Measurements from ENCODE around the gene VNN1. TPM values are rescaled to one million over a fixed set of nuclear protein-coding genes. Genes with fewer than 3 reads are reported as not detected.
A peak's percentile ranks its signal among the peaks of the same experiment; 100 is the strongest.

The VNN1 gene
- total and polyA plus RNA-seq, 8 donors: 0.25 to 10.0 (median 0.49) TPM

- Histone ChIP-seq H3K36me3 (peaks cover 0 to 5% of the 10 kb centered on the region in 2 donors), H3K4me1 (peaks cover 0 to 50% of the 10 kb centered on the region in 2 donors), H3K27ac (peak overlapping the region in 1 of 2 donors; percentile 78), H3K9me3 (no peaks in the 10 kb centered on the region), H3K4me3 (no peak overlapping the region), H3K27me3 (no peaks in the 10 kb centered on the region)
- TF ChIP-seq, protein P1, sequence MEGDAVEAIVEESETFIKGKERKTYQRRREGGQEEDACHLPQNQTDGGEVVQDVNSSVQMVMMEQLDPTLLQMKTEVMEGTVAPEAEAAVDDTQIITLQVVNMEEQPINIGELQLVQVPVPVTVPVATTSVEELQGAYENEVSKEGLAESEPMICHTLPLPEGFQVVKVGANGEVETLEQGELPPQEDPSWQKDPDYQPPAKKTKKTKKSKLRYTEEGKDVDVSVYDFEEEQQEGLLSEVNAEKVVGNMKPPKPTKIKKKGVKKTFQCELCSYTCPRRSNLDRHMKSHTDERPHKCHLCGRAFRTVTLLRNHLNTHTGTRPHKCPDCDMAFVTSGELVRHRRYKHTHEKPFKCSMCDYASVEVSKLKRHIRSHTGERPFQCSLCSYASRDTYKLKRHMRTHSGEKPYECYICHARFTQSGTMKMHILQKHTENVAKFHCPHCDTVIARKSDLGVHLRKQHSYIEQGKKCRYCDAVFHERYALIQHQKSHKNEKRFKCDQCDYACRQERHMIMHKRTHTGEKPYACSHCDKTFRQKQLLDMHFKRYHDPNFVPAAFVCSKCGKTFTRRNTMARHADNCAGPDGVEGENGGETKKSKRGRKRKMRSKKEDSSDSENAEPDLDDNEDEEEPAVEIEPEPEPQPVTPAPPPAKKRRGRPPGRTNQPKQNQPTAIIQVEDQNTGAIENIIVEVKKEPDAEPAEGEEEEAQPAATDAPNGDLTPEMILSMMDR (IDR thresholded peaks at IDR 0.05): no peak
- ATAC-seq (no peak), DNase-seq (no peak)
- intact Hi-C loops (cut with DNase I): no loop called here
Measured at GRCh38 chr6:132746048-132746447, 32.2 kb upstream of the VNN1 start.

GRCh38 chr6:132742495-132742894 lies 28.6 kb upstream of the VNN1 start:
- no peaks in the 10 kb centered on the region for H3K27me3 ChIP-seq
- DNase-seq: peak in 1 of 4 donors; percentile 36
- no peak overlapping the region for H3K4me3 ChIP-seq
- H3K27ac ChIP-seq: peak overlapping the region; percentile 51 to 69
- no peaks in the 10 kb centered on the region for H3K9me3 ChIP-seq
- TF ChIP-seq, protein P1 (IDR thresholded peaks at IDR 0.05): no peak
- ATAC-seq: peak; percentile 61
- intact Hi-C loops (cut with DNase I): no loop called here
- H3K4me1 ChIP-seq: peaks cover 0 to 30% of the 10 kb centered on the region in 2 donors
- peaks cover 0 to 5% of the 10 kb centered on the region in 2 donors for H3K36me3 ChIP-seq

DNA sequence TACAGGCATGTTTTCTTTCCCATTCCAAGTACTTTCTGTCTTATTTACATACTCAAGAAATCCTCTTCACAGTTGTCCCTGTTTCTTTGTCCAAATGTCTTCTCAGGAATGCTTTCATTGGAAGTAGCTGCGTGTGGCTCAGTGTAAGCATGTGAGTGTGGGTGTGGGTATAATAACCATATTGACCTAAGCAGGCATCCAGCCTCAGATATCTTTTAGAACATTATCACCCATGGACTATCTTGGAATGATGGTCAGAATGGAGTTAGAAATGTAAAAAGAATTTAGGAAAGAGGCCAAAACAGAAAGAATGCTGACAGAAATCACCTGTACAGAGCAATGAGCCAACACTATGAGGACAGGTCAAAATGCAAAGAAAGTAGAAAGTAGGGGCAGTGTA lies 27.4 kb upstream of the VNN1 start:
- peaks cover 0 to 5% of the 10 kb centered on the region in 2 donors for H3K36me3 ChIP-seq

GRCh38 chr6:132736239-132736638 lies 22.4 kb upstream of the VNN1 start:
- Histone ChIP-seq H3K36me3 (no peaks in the 10 kb centered on the region), H3K27ac (peak overlapping the region in 1 of 2 donors; percentile 83), H3K4me1 (peaks cover 0 to 50% of the 10 kb centered on the region in 2 donors), H3K4me3 (no peak overlapping the region), H3K9me3 (no peaks in the 10 kb centered on the region), H3K27me3 (no peaks in the 10 kb centered on the region)
- TF ChIP-seq, protein P1 (IDR thresholded peaks at IDR 0.05): no peak
- DNase-seq (no peak), ATAC-seq (peak; percentile 38)
- intact Hi-C loops (cut with DNase I): no loop called here

More for the DNA sequence above, 27.4 kb upstream of the VNN1 start:
- Histone ChIP-seq H3K9me3 (no peaks in the 10 kb centered on the region), H3K27me3 (no peaks in the 10 kb centered on the region), H3K4me3 (no peak overlapping the region), H3K27ac (peak overlapping the region in 1 of 2 donors; percentile 51), H3K4me1 (peaks cover 0 to 31% of the 10 kb centered on the region in 2 donors)
- DNase-seq (no peak), ATAC-seq (no peak)
- intact Hi-C loops (cut with DNase I): no loop called here
- TF ChIP-seq, protein P1 (IDR thresholded peaks at IDR 0.05): no peak

DNA sequence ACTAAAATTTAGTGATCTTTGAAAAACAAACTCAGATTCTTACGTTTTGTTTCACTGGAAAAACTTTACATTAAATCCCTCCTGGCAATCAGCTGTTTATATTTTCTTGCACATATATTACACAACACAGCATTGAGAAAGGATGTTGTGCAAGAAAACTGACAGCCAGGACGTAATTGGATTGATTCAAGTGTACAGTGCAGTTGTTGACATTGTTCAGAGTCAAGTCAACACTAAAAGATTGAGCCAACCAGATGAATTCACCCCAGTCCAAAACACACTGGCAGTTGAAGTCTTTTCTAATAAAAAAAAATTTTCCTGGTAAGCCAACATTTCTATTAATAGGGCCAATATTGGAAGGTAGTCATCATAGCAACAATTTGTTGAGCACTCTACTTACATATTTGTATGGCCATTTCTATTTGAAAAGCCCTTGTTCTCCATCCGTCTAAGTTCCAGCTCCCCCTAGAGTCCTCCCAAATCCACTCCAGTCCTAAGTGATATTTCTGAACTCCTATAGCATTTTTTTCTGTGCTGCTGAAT lies 20.9 kb upstream of the VNN1 start:
- Histone ChIP-seq H3K27me3 (no peaks in the 10 kb centered on the region), H3K4me1 (peaks cover 0 to 57% of the 10 kb centered on the region in 2 donors), H3K36me3 (no peaks in the 10 kb centered on the region), H3K27ac (peak overlapping the region; percentile 43 to 83), H3K9me3 (no peaks in the 10 kb centered on the region), H3K4me3 (peak overlapping the region in 1 of 2 donors; percentile 7)
- TF ChIP-seq, protein P1 (IDR thresholded peaks at IDR 0.05): no peak
- intact Hi-C loops (cut with DNase I): no loop called here
- DNase-seq (peak in 2 of 4 donors; percentile 69 to 78), ATAC-seq (peak; percentile 83)

Measured in left lung (tissue), 10 donors.